Measurements from ENCODE around the gene PUS7L.

- TF ChIP-seq CTCF (conservative IDR thresholded peaks at IDR 0.05; ENCODE audit: low read depth in 2 of 2) (no peak), EZH2 (IDR thresholded peaks at IDR 0.05; ENCODE audit: low read depth, unreplicated experiment) (no peak)
These were observed 1.8 kb upstream of the PUS7L start for GRCh38 chr12:43760396-43760795.

Data from GM23338 (cell line).